H1 (cell line): Measurements from ENCODE around the gene SHLD1. TPM values are rescaled to one million over a fixed set of nuclear protein-coding genes. Genes with fewer than 3 reads are reported as not detected.

Experiments used
- CTCF ChIA-PET: fragments of 300-600 bp; sonication (Branson Sonifier 250); formaldehyde crosslinking; loops from one replicate; lab custom pipeline; 2021; ENCODE audit not compliant: partially characterized antibody; lab: Charles Lee
- POLR2A ChIA-PET: fragments of 300-600 bp; sonication (Branson Sonifier 250); formaldehyde crosslinking; loops from one replicate; lab custom pipeline; 2021; ENCODE audit warnings: inconsistent platforms; ENCODE audit not compliant: partially characterized antibody; lab: Charles Lee
- DNase-seq, 2 experiments: peaks; one replicate each; pipeline versions ENCODE4 v3.0.0 to v3.0.0-alpha.2; 2010 to 2022; ENCODE audit warnings: low spot score in 2 of 2, low read depth in 1 of 2, mixed read lengths in 1 of 2
- FAIRE-seq: peaks from 2 replicates; lab custom pipeline; 2011; peaks lifted over from hg19 to GRCh38; lab: Jason Lieb, UNC
- H2AFZ ChIP-seq: 2 replicates; pipeline ENCODE4 v1.8.1; 2012; ENCODE audit warnings: low read length, inconsistent platforms
- H2AK5ac ChIP-seq: 2 replicates; pipeline ENCODE4 v1.6.1; 2013; ENCODE audit warnings: low read depth, low read length
- H2BK120ac ChIP-seq: replicated peaks from 2 replicates; pipeline ENCODE3; 2013; ENCODE audit warnings: low read depth, low read length, inconsistent platforms
- H2BK12ac ChIP-seq: 2 replicates; pipeline ENCODE4 v1.6.1; 2013; ENCODE audit warnings: low read depth, low read length
- H2BK15ac ChIP-seq: 2 replicates; pipeline ENCODE4 v1.6.1; 2013; ENCODE audit warnings: low read length
- H2BK20ac ChIP-seq: 2 replicates; pipeline ENCODE4 v1.6.1; 2013; ENCODE audit warnings: low read length
- H2BK5ac ChIP-seq: 2 replicates; pipeline ENCODE4 v1.6.1; 2013; ENCODE audit warnings: low read depth, low read length
- H3K14ac ChIP-seq: 2 replicates; pipeline ENCODE4 v1.6.1; 2013; ENCODE audit warnings: inconsistent platforms; ENCODE audit not compliant: insufficient read length
- H3K18ac ChIP-seq: 2 replicates; pipeline ENCODE4 v1.6.1; 2013; ENCODE audit warnings: low read length; ENCODE audit errors: extremely low read depth
- H3K23ac ChIP-seq: 2 replicates; pipeline ENCODE4 v1.6.1; 2013; ENCODE audit warnings: inconsistent platforms; ENCODE audit not compliant: insufficient read length
- H3K23me2 ChIP-seq: 2 replicates; pipeline ENCODE4 v1.6.1; 2013; ENCODE audit warnings: low read depth, low read length
- H3K27ac ChIP-seq: 2 replicates; pipeline ENCODE4 v1.6.1; 2011; ENCODE audit warnings: low read depth, low read length, inconsistent platforms
- H3K27me3 ChIP-seq, 4 experiments: replicated peaks in 1 of 4; 1 replicate in 1 of 4; 2 replicates in 3 of 4; pipeline versions ENCODE4 v1.6.1 to v1.8.1; 2011 to 2013; ENCODE audit warnings: low read length in 3 of 4, mild to moderate bottlenecking in 3 of 4, inconsistent platforms in 2 of 4, mixed read lengths in 2 of 4, moderate library complexity in 1 of 4; ENCODE audit not compliant: control insufficient read depth in 3 of 4, insufficient read depth in 3 of 4; ENCODE audit errors: extremely low read depth in 1 of 4
- H3K36me3 ChIP-seq, 4 experiments: 2 replicates each; pipeline versions ENCODE4 v1.6.1 to v1.8.1; 2011 to 2013; ENCODE audit warnings: mild to moderate bottlenecking in 4 of 4, low read length in 3 of 4, moderate library complexity in 2 of 4, control low read depth in 1 of 4, inconsistent platforms in 1 of 4; ENCODE audit not compliant: insufficient read depth in 4 of 4, control insufficient read depth in 2 of 4
- H3K4ac ChIP-seq: replicated peaks from 2 replicates; pipeline ENCODE3; 2013; ENCODE audit warnings: low read length, low read depth, mixed read lengths, inconsistent platforms; ENCODE audit not compliant: insufficient read length
- H3K4me1 ChIP-seq, 4 experiments: replicated peaks in 1 of 4; 1 replicate in 1 of 4; 2 replicates in 3 of 4; pipeline versions ENCODE4 v1.6.1 to v1.8.1; 2011 to 2013; ENCODE audit warnings: low read length in 3 of 4, inconsistent platforms in 2 of 4, mixed read lengths in 1 of 4; ENCODE audit not compliant: insufficient read depth in 4 of 4, control insufficient read depth in 3 of 4
- H3K4me2 ChIP-seq, 2 experiments: 2 replicates each; pipeline versions ENCODE4 v1.6.1 to v1.8.1; 2011 to 2013; ENCODE audit warnings: low read depth in 2 of 2, low read length in 2 of 2, control low read depth in 1 of 2, inconsistent platforms in 1 of 2, mild to moderate bottlenecking in 1 of 2; ENCODE audit not compliant: insufficient read depth in 1 of 2
- H3K4me3 ChIP-seq, 4 experiments: fragments of 200-600, 300-600 bp in 1 of 4; sonication (generic), shearing (Covaris generic), sonication (Bioruptor Twin) in 1 of 4; 2 replicates each; pipeline versions ENCODE4 v1.5.1 to v1.8.1; 2011 to 2016; ENCODE audit warnings: low read length in 4 of 4, low read depth in 3 of 4, control low read depth in 2 of 4, inconsistent platforms in 2 of 4, mild to moderate bottlenecking in 2 of 4, mixed read lengths in 1 of 4, moderate library complexity in 1 of 4; ENCODE audit not compliant: insufficient read depth in 2 of 4; ENCODE audit errors: extremely low read depth in 1 of 4
- H3K56ac ChIP-seq: replicated peaks from 2 replicates; pipeline ENCODE3; 2013; ENCODE audit warnings: low read depth, mild to moderate bottlenecking, mixed read lengths, low read length, inconsistent platforms; ENCODE audit not compliant: insufficient read length
- H3K79me1 ChIP-seq: 2 replicates; pipeline ENCODE4 v1.6.1; 2013; ENCODE audit warnings: low read depth, low read length, control low read depth
- H3K79me2 ChIP-seq, 2 experiments: 2 replicates each; pipeline versions ENCODE4 v1.6.1 to v1.8.1; 2012 to 2013; ENCODE audit warnings: low read length in 2 of 2, mild to moderate bottlenecking in 2 of 2, inconsistent platforms in 1 of 2; ENCODE audit not compliant: insufficient read depth in 2 of 2, control insufficient read depth in 1 of 2
- H3K9ac ChIP-seq, 4 experiments: replicated peaks in 1 of 4; 1 replicate in 1 of 4; 2 replicates in 3 of 4; pipeline versions ENCODE4 v1.6.1 to v1.8.1; 2011 to 2013; ENCODE audit warnings: low read depth in 3 of 4, low read length in 3 of 4, control low read depth in 2 of 4, mild to moderate bottlenecking in 2 of 4, moderate library complexity in 2 of 4, inconsistent platforms in 1 of 4; ENCODE audit errors: extremely low read depth in 1 of 4
- H3K9me3 ChIP-seq, 2 experiments: 2 replicates each; pipeline versions ENCODE4 v1.6.1 to v1.8.1; 2012 to 2013; ENCODE audit warnings: mild to moderate bottlenecking in 2 of 2, moderate library complexity in 2 of 2, control low read depth in 1 of 2, inconsistent platforms in 1 of 2, low read depth in 1 of 2, low read length in 1 of 2, mixed read lengths in 1 of 2; ENCODE audit not compliant: insufficient read depth in 2 of 2
- H4K20me1 ChIP-seq, 2 experiments: replicated peaks in 1 of 2; 2 replicates each; pipeline versions ENCODE3 to v1.8.1; 2011 to 2013; ENCODE audit warnings: inconsistent platforms in 2 of 2, low read length in 2 of 2, mild to moderate bottlenecking in 1 of 2; ENCODE audit not compliant: insufficient read depth in 2 of 2, control insufficient read depth in 1 of 2
- H4K5ac ChIP-seq: 2 replicates; pipeline ENCODE4 v1.6.1; 2013; ENCODE audit warnings: low read length, low read depth, mixed read lengths, inconsistent platforms; ENCODE audit not compliant: insufficient read length
- H4K8ac ChIP-seq: 2 replicates; pipeline ENCODE4 v1.8.0; 2013; ENCODE audit warnings: mild to moderate bottlenecking, moderate library complexity, low read length, inconsistent platforms; ENCODE audit not compliant: insufficient read depth; ENCODE audit errors: extremely low read depth
- H4K91ac ChIP-seq: replicated peaks from 2 replicates; pipeline ENCODE3; 2013; ENCODE audit warnings: low read length, mixed read lengths, inconsistent platforms; ENCODE audit not compliant: insufficient read length
- ASH2L ChIP-seq: fragments of 200-600, 300-600 bp; sonication (generic); IDR thresholded peaks from one replicate; pipeline ENCODE4 v1.7.1; 2017; ENCODE audit warnings: low read length
- TCF12 ChIP-seq: IDR thresholded peaks from 2 replicates; pipeline ENCODE4 v1.6.1; 2011; ENCODE audit warnings: low read depth, mild to moderate bottlenecking, low read length
- WGBS, 2 experiments: shearing (Covaris generic) in 1 of 2; methylation state at CpG; one replicate each; pipeline versions ENCODE4 v1.1.6 to v1.1.7; 2013 to 2015; ENCODE audit warnings: low lambda C conversion rate in 2 of 2, mixed read lengths in 2 of 2, inconsistent platforms in 1 of 2, low coverage in 1 of 2, missing lambda C conversion rate in 1 of 2; ENCODE audit not compliant: insufficient replicate concordance in 2 of 2, insufficient coverage in 1 of 2, insufficient read length in 1 of 2; ENCODE audit errors: extremely low coverage in 1 of 2, missing lambda C conversion rate in 1 of 2; 5-methylcytosine and 5-hydroxymethylcytosine counted together
- polyA plus RNA-seq, 7 experiments: library from polyadenylated mRNA; depleted of rRNA in 3 of 7; stranded (reverse) in 5 of 7; unstranded in 2 of 7; fragments of >200 nt in 5 of 7; fragments of 200-250 nt in 2 of 7; gene quantifications; 1 replicate in 5 of 7; 2 replicates in 1 of 7; 4 replicates in 1 of 7; pipeline versions ENCODE4 v1.2.1 to v1.2.3, GENCODE V29; 2011 to 2013; ENCODE audit warnings: missing spikeins in 2 of 7, mixed read lengths in 2 of 7
- total RNA-seq: library from RNA; stranded (reverse); fragmentation: NEBNext Ultra II Directional; extraction: Animal tissue kit (Norgen Biotek cat#: 25700); gene quantifications from 2 replicates; pipeline ENCODE4 v1.2.1, GENCODE V29; 2021
- TF ChIP-seq, protein P1 (sequence below): IDR thresholded peaks from 2 replicates; pipeline ENCODE4 v1.6.1; 2011; ENCODE audit warnings: low read length, improper control_type of control experiment

SHLD1 gene
- total and polyA plus RNA-seq, 2 of the 8 experiments (the other 6 are each of a cell fraction or from before 2014, with no cell fraction given): 4.2 to 6.5 TPM

- Histone ChIP-seq H2BK20ac (no peak overlapping the region), H3K9ac (no peak overlapping the region), H3K14ac (no peak overlapping the region), H2AK5ac (no peak overlapping the region), H3K27me3 (no peaks in the 10 kb centered on the region), H3K56ac (no peak overlapping the region), H3K4me3 (no peak overlapping the region), H4K8ac (no peak overlapping the region), H2BK120ac (no peak overlapping the region), H2BK15ac (no peak overlapping the region), H3K18ac (no peak overlapping the region), H3K9me3 (peaks cover 0 to 2% of the 10 kb centered on the region in 2 experiments; a peak in 1 of 4 replicates), H3K79me2 (no peaks in the 10 kb centered on the region), H3K27ac (no peak overlapping the region), H3K4ac (no peak overlapping the region), H3K36me3 (no peaks in the 10 kb centered on the region), H3K4me2 (no peak overlapping the region), H2AFZ (no peak overlapping the region), H2BK12ac (no peak overlapping the region), H3K23ac (no peak overlapping the region), H4K5ac (no peak overlapping the region), H4K20me1 (no peaks in the 10 kb centered on the region), H2BK5ac (no peak overlapping the region), H3K4me1 (0 out of 7 replicates have a peak, but pooled peaks cover 0 to 2% (median 0%) of the 10 kb centered on the region in 4 experiments), H3K23me2 (no peaks in the 10 kb centered on the region), H3K79me1 (no peaks in the 10 kb centered on the region), H4K91ac (no peak overlapping the region)
- 94% methylated on average over 5 of the region's 5 CpGs; no CpG with 5 or more reads in 1 of the 2 experiments for WGBS, 2 experiments
- ChIA-PET POLR2A (interaction anchor here (0.6 kb wide), 1 partner anchor 253 kb away, joined by 3 read pairs; no protein-coding TSS in a partner anchor), CTCF (no interaction called here)
- no peak for FAIRE-seq
- DNase-seq: no peak
- TF ChIP-seq TCF12: no peak
- TF ChIP-seq ASH2L: no peak
- TF ChIP-seq, protein P1, sequence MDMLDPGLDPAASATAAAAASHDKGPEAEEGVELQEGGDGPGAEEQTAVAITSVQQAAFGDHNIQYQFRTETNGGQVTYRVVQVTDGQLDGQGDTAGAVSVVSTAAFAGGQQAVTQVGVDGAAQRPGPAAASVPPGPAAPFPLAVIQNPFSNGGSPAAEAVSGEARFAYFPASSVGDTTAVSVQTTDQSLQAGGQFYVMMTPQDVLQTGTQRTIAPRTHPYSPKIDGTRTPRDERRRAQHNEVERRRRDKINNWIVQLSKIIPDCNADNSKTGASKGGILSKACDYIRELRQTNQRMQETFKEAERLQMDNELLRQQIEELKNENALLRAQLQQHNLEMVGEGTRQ: no peak
These were observed 46.5 kb upstream of the SHLD1 start for GRCh38 chr20:5703681-5704101.
